Measurements from ENCODE around the gene JADE3. TPM values are rescaled to one million over a fixed set of nuclear protein-coding genes. Genes with fewer than 3 reads are reported as not detected.

The JADE3 gene
- total RNA-seq, 1 experiment from 2014 or later = 20.2 TPM

GRCh38 chrX:47030339-47030738 lies 118.1 kb downstream of the JADE3 start:
- H2AK5ac ChIP-seq (ENCODE audit: insufficient read length, low read length) = no peak overlapping the region
- no peak overlapping the region for H3K4me2 ChIP-seq (ENCODE audit: insufficient read depth, insufficient read length, low read length)
- no peak overlapping the region for H4K8ac ChIP-seq (replicated peaks; ENCODE audit: insufficient read length, low read depth, low read length)
- H3K4me1 ChIP-seq (ENCODE audit: insufficient read depth, low read length) = no peaks in the 10 kb centered on the region
- H3K79me1 ChIP-seq (ENCODE audit: insufficient read depth, low read depth, low read length, poor library complexity, severe bottlenecking) = no peaks in the 10 kb centered on the region
- no peak overlapping the region for H3K27ac Mint-ChIP-seq
- H3K4ac ChIP-seq (ENCODE audit: low read depth, low read length) = no peak overlapping the region
- peaks cover 20% of the 10 kb centered on the region for H3K9me3 ChIP-seq (ENCODE audit: control insufficient read depth, low read depth, low read length)
- H3K36me3 Mint-ChIP-seq (ENCODE audit: insufficient read depth in 1 of 3, low read depth in 3 of 3) = peaks cover 4 to 18% (median 18%) of the 10 kb centered on the region in 3 experiments; a peak in 5 of 7 replicates
- H3K9me3 Mint-ChIP-seq = peaks cover 46 to 56% of the 10 kb centered on the region in 2 experiments
- no peak overlapping the region for H3T11ph ChIP-seq (ENCODE audit: low read length)
- no peak overlapping the region for H3K23ac ChIP-seq (ENCODE audit: insufficient read length, low read depth, low read length)
- H3K27me3 ChIP-seq (ENCODE audit: insufficient read depth, low read length) = no peaks in the 10 kb centered on the region
- H3K23me2 ChIP-seq (ENCODE audit: insufficient read length, low read depth, low read length, poor library complexity, severe bottlenecking) = no peaks in the 10 kb centered on the region
- no peak overlapping the region for H3K9ac ChIP-seq (ENCODE audit: extremely low read depth, insufficient read length, low read length)
- H4K91ac ChIP-seq (ENCODE audit: insufficient read length, low read depth, low read length) = no peak overlapping the region
- no peaks in the 10 kb centered on the region for H3K79me2 ChIP-seq (ENCODE audit: insufficient read depth, low read length)
- no peak overlapping the region for H2BK5ac ChIP-seq (ENCODE audit: insufficient read length, low read length)
- no peak overlapping the region for H2BK15ac ChIP-seq (ENCODE audit: low read depth, low read length)
- H4K5ac ChIP-seq (ENCODE audit: insufficient read length, low read depth, low read length) = no peak overlapping the region
- no peak overlapping the region for H3K14ac ChIP-seq (ENCODE audit: insufficient read depth, low read length)
- no peaks in the 10 kb centered on the region for H4K20me1 ChIP-seq (ENCODE audit: control insufficient read depth, insufficient read depth, insufficient read length)
- no peak overlapping the region for H2BK12ac ChIP-seq (ENCODE audit: insufficient read length, low read depth, low read length)
- DNase-seq = no peak
- no peak overlapping the region for H2BK120ac ChIP-seq (ENCODE audit: low read depth, low read length, poor library complexity, severe bottlenecking)
- no peak overlapping the region for H3K18ac ChIP-seq (ENCODE audit: insufficient read length, low read depth, low read length)
- H2BK20ac ChIP-seq (ENCODE audit: low read depth, low read length, poor library complexity, severe bottlenecking) = no peak overlapping the region
- no peak overlapping the region for H3K4me3 Mint-ChIP-seq
- TF ChIP-seq CTCF (conservative IDR thresholded peaks at IDR 0.05) = peak; percentile 72
- H2AFZ ChIP-seq (ENCODE audit: low read length) = no peak overlapping the region
- H3K4me1 Mint-ChIP-seq = no peaks in the 10 kb centered on the region
- no peak overlapping the region for H3K27ac ChIP-seq (ENCODE audit: insufficient read length, low read depth, low read length)
- H3K27me3 Mint-ChIP-seq (ENCODE audit: low read depth) = no peaks in the 10 kb centered on the region
- H3K56ac ChIP-seq (ENCODE audit: insufficient read length, low read depth, low read length) = no peak overlapping the region

All from H9 (cell line).